HL-60 (cell line): ENCODE results near the gene DNAH7.

Experiments
- DNase-seq, 2 experiments: peaks; one replicate each; pipeline ENCODE4 v3.0.0-alpha.2; 2010 to 2020; ENCODE audit warnings: low read depth in 1 of 2, low spot score in 1 of 2
- H3K27ac ChIP-seq: fragments of 250-450 bp; sonication (Bioruptor Pico); replicated peaks from 2 replicates; pipeline ENCODE4 v1.5.1; 2020; ENCODE audit warnings: mild to moderate bottlenecking, moderate library complexity
- H3K27me3 ChIP-seq: fragments of 250-450 bp; sonication (Bioruptor Pico); 2 replicates; pipeline ENCODE4 v1.5.1; 2021; ENCODE audit warnings: mild to moderate bottlenecking, moderate library complexity; ENCODE audit not compliant: insufficient read depth, poor library complexity, severe bottlenecking
- H3K4me3 ChIP-seq: replicated peaks from 2 replicates; pipeline ENCODE4 v1.5.1; 2011; ENCODE audit warnings: mild to moderate bottlenecking, control low read depth, low read length; ENCODE audit not compliant: insufficient read depth
- GABPA ChIP-seq: IDR thresholded peaks from 2 replicates; pipeline ENCODE4 v1.6.1; 2012; ENCODE audit warnings: low read depth
- POLR2AphosphoS5 ChIP-seq: IDR thresholded peaks from 2 replicates; pipeline ENCODE4 v1.6.1; 2012; ENCODE audit warnings: low read depth
- SPI1 ChIP-seq: IDR thresholded peaks from 2 replicates; pipeline ENCODE4 v1.6.1; 2012; ENCODE audit warnings: low read depth, mild to moderate bottlenecking, borderline replicate concordance
- TF ChIP-seq, protein P1 (sequence below): IDR thresholded peaks from one replicate; pipeline ENCODE4 v1.5.1; 2011; ENCODE audit warnings: low read length, control low read depth, inconsistent platforms; ENCODE audit not compliant: insufficient read depth
- TF ChIP-seq, protein P2 (sequence below): IDR thresholded peaks from 2 replicates; pipeline ENCODE4 v1.6.1; 2012; ENCODE audit warnings: low read depth; ENCODE audit not compliant: insufficient replicate concordance

DNAH7 gene

DNA sequence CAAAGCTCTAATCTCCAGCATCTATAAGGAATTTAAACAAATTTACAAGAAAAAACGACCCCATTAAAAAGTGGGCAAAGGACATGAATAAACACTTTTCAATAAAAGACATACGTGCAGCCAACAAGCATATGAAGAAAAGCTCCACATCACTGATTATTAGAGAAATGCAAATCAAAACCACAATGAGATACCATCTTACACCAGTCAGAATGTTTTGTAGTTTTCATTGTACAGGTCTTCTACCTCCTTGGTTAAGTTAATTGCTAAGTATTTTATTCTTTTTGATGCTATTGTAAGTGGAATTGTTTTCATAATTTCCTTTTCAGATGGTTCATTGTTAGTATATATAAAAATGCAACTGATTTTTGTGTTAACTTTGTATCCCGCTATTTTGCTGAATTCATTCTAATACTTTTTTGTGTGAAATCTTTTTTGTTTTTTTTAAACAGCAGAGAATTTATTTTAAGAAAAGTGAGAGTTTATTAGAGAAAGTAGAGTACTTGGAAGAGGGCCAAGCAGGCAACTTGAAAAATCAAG, 370.9 kb downstream of the DNAH7 start:
- H3K27me3 ChIP-seq, result no peaks in the 10 kb centered on the region
- no peak for DNase-seq
- no peak overlapping the region for H3K27ac ChIP-seq
- TF ChIP-seq, protein P1, sequence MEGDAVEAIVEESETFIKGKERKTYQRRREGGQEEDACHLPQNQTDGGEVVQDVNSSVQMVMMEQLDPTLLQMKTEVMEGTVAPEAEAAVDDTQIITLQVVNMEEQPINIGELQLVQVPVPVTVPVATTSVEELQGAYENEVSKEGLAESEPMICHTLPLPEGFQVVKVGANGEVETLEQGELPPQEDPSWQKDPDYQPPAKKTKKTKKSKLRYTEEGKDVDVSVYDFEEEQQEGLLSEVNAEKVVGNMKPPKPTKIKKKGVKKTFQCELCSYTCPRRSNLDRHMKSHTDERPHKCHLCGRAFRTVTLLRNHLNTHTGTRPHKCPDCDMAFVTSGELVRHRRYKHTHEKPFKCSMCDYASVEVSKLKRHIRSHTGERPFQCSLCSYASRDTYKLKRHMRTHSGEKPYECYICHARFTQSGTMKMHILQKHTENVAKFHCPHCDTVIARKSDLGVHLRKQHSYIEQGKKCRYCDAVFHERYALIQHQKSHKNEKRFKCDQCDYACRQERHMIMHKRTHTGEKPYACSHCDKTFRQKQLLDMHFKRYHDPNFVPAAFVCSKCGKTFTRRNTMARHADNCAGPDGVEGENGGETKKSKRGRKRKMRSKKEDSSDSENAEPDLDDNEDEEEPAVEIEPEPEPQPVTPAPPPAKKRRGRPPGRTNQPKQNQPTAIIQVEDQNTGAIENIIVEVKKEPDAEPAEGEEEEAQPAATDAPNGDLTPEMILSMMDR, result no peak
- no peak for TF ChIP-seq POLR2AphosphoS5
- no peak for TF ChIP-seq SPI1
- TF ChIP-seq GABPA, result no peak
- TF ChIP-seq, protein P2, sequence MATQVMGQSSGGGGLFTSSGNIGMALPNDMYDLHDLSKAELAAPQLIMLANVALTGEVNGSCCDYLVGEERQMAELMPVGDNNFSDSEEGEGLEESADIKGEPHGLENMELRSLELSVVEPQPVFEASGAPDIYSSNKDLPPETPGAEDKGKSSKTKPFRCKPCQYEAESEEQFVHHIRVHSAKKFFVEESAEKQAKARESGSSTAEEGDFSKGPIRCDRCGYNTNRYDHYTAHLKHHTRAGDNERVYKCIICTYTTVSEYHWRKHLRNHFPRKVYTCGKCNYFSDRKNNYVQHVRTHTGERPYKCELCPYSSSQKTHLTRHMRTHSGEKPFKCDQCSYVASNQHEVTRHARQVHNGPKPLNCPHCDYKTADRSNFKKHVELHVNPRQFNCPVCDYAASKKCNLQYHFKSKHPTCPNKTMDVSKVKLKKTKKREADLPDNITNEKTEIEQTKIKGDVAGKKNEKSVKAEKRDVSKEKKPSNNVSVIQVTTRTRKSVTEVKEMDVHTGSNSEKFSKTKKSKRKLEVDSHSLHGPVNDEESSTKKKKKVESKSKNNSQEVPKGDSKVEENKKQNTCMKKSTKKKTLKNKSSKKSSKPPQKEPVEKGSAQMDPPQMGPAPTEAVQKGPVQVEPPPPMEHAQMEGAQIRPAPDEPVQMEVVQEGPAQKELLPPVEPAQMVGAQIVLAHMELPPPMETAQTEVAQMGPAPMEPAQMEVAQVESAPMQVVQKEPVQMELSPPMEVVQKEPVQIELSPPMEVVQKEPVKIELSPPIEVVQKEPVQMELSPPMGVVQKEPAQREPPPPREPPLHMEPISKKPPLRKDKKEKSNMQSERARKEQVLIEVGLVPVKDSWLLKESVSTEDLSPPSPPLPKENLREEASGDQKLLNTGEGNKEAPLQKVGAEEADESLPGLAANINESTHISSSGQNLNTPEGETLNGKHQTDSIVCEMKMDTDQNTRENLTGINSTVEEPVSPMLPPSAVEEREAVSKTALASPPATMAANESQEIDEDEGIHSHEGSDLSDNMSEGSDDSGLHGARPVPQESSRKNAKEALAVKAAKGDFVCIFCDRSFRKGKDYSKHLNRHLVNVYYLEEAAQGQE, result no peak
- no peak overlapping the region for H3K4me3 ChIP-seq

DNA sequence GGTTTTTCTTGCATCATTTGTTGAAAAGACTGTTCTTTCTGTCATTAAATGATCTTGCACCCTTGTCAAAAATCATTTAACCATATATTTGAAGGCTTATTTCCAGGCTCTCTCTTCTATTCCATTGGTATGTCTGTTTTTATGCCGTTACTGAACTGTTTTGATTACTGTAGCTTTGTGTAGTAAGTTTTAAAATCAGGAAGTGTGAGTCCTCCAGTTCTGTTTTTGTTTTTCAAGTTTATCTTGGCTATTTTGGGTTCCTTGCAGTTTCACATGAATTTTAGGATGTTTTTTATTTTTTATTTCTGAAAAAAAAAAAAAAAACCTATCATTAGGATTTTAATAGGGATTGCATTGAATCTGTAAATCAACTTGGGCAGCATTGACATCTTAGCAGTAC, 372.6 kb downstream of the DNAH7 start:
- no peak overlapping the region for H3K27ac ChIP-seq
- no peak for DNase-seq
- no peak overlapping the region for H3K4me3 ChIP-seq
- TF ChIP-seq, protein P1, result no peak
- TF ChIP-seq SPI1, result peak; percentile 10; the same call in 1 of the 2 replicates
- TF ChIP-seq POLR2AphosphoS5, result no peak
- TF ChIP-seq, protein P2, result no peak
- H3K27me3 ChIP-seq, result no peaks in the 10 kb centered on the region

DNA sequence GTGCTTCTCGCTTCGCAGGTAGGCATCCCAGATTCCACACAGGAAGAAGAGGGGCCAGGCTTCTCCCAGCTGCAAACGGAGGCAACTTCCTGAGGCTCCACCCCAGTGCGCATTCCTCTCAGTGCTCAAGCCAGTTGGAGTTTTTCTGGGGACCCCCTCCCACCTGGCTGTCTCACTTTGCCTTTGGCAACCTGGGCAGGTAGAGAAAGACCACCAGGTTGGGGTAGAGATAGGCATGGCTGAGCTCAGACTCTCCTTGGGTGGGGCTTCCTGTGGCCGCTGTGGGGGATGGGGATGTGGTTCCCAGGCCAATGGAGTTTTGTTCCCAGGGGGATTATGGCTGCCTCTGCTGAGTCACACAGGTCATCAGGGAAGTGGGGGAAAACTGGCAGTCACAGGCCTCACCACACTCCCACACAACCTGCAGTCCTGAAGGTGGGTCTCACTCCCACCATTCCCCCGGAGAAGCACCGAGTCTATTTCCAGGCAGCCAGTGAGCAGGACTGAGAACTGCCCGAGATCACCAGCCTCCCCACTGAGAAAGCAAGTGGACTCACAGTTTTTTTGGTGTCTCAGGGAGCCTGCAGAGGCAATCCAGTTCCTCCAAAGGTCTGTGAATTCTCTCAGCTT, 373.5 kb downstream of the DNAH7 start:
- H3K27me3 ChIP-seq, result no peaks in the 10 kb centered on the region
- no peak overlapping the region for H3K27ac ChIP-seq
- no peak overlapping the region for H3K4me3 ChIP-seq
- no peak for DNase-seq
- TF ChIP-seq, protein P2, result no peak
- TF ChIP-seq GABPA (no peak), SPI1 (no peak), POLR2AphosphoS5 (no peak)
- TF ChIP-seq, protein P1, result no peak
